Measurements from ENCODE around the gene CP.

GRCh38 chr3:149153402-149153801 is 68.2 kb downstream of the CP start:
- TF ChIP-seq CTCF (IDR thresholded peaks at IDR 0.05) (no peak), EP300 (IDR thresholded peaks at IDR 0.05) (no peak), POLR2A (IDR thresholded peaks at IDR 0.05) (no peak)
